Activated B cell treated with CpG ODN at 0.5 μM for 24 hours (primary cell): ENCODE results near the gene SIPA1L3. TPM values are rescaled to one million over a fixed set of nuclear protein-coding genes. Genes with fewer than 3 reads are reported as not detected.

Experiments used
- ATAC-seq: fragments of 200-7000 bp; cut with Tn5 transposase; one replicate; pipeline ENCODE4 v1.10.0; 2021; ENCODE audit warnings: low read depth, mild to moderate bottlenecking, moderate library complexity
- CTCF ChIA-PET: fragments of 350-600 bp; sonication (Branson Sonifier 250); formaldehyde crosslinking; loops from one replicate; lab custom pipeline; 2021; ENCODE audit warnings: antibody characterized with exemption; lab: Charles Lee
- POLR2A ChIA-PET: fragments of 350-600 bp; sonication (Branson Sonifier 250); formaldehyde crosslinking; loops from one replicate; lab custom pipeline; 2021; ENCODE audit warnings: antibody characterized with exemption; lab: Charles Lee
- DNase-seq: peaks from one replicate; pipeline ENCODE4 v3.0.0; 2022
- H3K27ac Mint-ChIP-seq: one replicate; pipeline ENCODE4 v1.8.0; 2020; ENCODE audit warnings: mixed read lengths
- H3K27me3 Mint-ChIP-seq: one replicate; pipeline ENCODE4 v1.8.0; 2021; ENCODE audit warnings: mixed read lengths
- H3K36me3 Mint-ChIP-seq: one replicate; pipeline ENCODE4 v1.8.0; 2021; ENCODE audit warnings: low read depth, mixed read lengths
- H3K4me1 Mint-ChIP-seq: one replicate; pipeline ENCODE4 v1.8.0; 2021; ENCODE audit warnings: mixed read lengths
- H3K4me3 Mint-ChIP-seq: one replicate; pipeline ENCODE4 v1.8.0; 2020; ENCODE audit warnings: mild to moderate bottlenecking, mixed read lengths
- H3K9me3 Mint-ChIP-seq: one replicate; pipeline ENCODE4 v1.8.0; 2020; ENCODE audit warnings: mixed read lengths
- CTCF ChIP-seq: fragments of 200-600 bp; IDR thresholded peaks from one replicate; pipeline ENCODE4 v1.8.0; 2022; ENCODE audit warnings: antibody characterized with exemption, mild to moderate bottlenecking
- intact Hi-C: fragments of 100-400 bp; cut with micrococcal nuclease; formaldehyde crosslinking; loops from one replicate; pipeline ENCODE4 v1.15.1; 2024
- total RNA-seq: library from RNA; stranded (reverse); gene quantifications from 2 replicates; pipeline ENCODE4 v1.2.3, GENCODE V29; 2022

The SIPA1L3 gene
- total RNA-seq, 1 donor from 2014 or later, result 145 TPM

DNA sequence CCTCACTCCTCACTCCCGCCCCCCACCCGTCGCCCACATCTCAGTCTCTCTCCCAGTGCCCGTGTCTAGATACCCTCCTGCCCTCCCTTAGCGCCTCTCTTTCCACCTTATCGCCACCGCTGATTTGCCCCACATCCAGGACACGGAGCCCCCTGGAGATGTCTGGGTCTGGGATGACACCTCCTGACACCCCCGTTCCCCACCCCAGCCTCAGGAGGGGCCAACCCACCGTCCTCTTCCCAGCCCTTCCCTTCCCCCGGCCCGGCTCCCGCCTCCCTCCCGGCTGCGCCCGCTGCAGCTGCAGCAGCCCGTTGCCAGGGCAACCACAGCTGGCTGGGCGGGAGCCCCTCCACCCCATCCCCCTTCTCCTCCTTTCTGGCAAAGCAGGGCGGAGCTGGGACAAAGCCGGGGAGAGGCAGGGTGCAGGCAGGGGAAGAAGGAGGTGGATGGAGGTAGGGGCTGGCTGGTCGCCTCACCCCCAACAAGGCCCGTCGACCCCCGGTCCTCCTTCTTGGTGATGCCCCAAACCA, 303.5 kb downstream of the SIPA1L3 start:
- Mint-ChIP-seq H3K4me3 (peak overlapping the region; percentile 28), H3K27me3 (peaks cover 29% of the 10 kb centered on the region), H3K27ac (no peak overlapping the region), H3K4me1 (peaks cover 32% of the 10 kb centered on the region), H3K9me3 (no peaks in the 10 kb centered on the region), H3K36me3 (peaks cover 26% of the 10 kb centered on the region)
- intact Hi-C loops, result no loop called here
- ChIA-PET POLR2A (interaction anchor here (0.7 kb wide), 1 partner anchor 32 kb away, joined by 7 read pairs; no protein-coding TSS in a partner anchor), CTCF (no interaction called here)
- TF ChIP-seq CTCF, result no peak
- no peak for ATAC-seq
- no peak for DNase-seq

- CTCF ChIA-PET, result no interaction called here
- no peak for DNase-seq
- POLR2A ChIA-PET, result no interaction called here
- H3K27me3 Mint-ChIP-seq, result peaks cover 29% of the 10 kb centered on the region
- H3K4me1 Mint-ChIP-seq, result peaks cover 32% of the 10 kb centered on the region
- peaks cover 22% of the 10 kb centered on the region for H3K36me3 Mint-ChIP-seq
- H3K4me3 Mint-ChIP-seq, result no peak overlapping the region
- no peak overlapping the region for H3K27ac Mint-ChIP-seq
- no peaks in the 10 kb centered on the region for H3K9me3 Mint-ChIP-seq
- ATAC-seq, result peak; percentile 45
- no peak for TF ChIP-seq CTCF
- intact Hi-C loops, result no loop called here
Observed at GRCh38 chr19:38211151-38211591, 304.2 kb downstream of the SIPA1L3 start.

DNA sequence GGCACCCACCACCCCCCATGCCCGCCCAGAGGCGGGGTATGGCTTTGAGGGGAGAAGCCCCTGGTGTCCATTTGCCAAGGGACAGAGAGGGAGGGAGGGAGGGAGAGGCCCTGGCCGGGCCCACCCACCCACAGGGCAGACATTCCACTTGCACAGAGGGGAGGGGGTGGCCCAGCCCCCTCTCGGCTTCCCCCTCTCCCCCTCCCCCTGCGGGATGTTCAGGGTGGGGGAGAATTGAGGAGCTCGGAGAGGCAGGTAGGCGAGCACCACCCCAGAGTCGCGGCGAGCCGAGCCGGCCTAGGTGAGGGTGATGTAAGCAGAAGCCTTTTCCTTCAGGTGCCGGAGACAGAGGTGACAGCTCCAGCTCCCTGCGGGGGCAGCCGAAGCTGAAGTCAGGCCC, 304.8 kb downstream of the SIPA1L3 start:
- H3K9me3 Mint-ChIP-seq, result no peaks in the 10 kb centered on the region
- no peak for ATAC-seq
- no peak overlapping the region for H3K4me3 Mint-ChIP-seq
- intact Hi-C loops, result no loop called here
- H3K4me1 Mint-ChIP-seq, result peaks cover 32% of the 10 kb centered on the region
- POLR2A ChIA-PET, result no interaction called here
- H3K27ac Mint-ChIP-seq, result no peak overlapping the region
- peaks cover 29% of the 10 kb centered on the region for H3K27me3 Mint-ChIP-seq
- TF ChIP-seq CTCF, result no peak
- H3K36me3 Mint-ChIP-seq, result peaks cover 16% of the 10 kb centered on the region
- CTCF ChIA-PET, result no interaction called here
- DNase-seq, result no peak

DNA sequence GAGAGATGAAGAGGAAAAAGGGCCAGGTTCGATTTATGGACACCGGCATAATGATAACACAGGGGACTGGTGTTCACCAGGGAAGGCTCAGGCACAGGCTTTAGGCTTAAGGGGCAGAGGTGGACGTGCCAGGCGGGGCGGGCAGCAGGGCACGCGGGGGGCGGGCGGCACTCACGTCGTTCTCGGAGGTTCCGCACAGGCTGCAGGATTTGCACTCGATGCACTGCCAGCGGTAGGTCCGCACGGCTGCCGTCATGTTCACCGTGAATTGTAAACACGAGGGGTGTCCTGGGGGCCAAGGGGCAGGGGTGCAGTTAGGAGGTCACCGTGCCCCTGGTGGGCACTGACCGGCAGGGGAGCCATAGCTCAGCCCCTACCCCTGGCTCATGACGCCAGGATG, 306.5 kb downstream of the SIPA1L3 start:
- intact Hi-C loops, result no loop called here
- TF ChIP-seq CTCF, result no peak
- Mint-ChIP-seq H3K4me1 (peaks cover 32% of the 10 kb centered on the region), H3K36me3 (peaks cover 5% of the 10 kb centered on the region), H3K27ac (no peak overlapping the region), H3K4me3 (no peak overlapping the region), H3K27me3 (peaks cover 27% of the 10 kb centered on the region), H3K9me3 (no peaks in the 10 kb centered on the region)
- no peak for ATAC-seq
- CTCF ChIA-PET, result interaction anchor here (1.2 kb wide), 1 partner anchor 311 kb away, joined by 3 read pairs; no protein-coding TSS in a partner anchor
- DNase-seq, result no peak
- POLR2A ChIA-PET, result interaction anchor here (0.6 kb wide), 1 partner anchor 23 kb away, joined by 4 read pairs; no protein-coding TSS in a partner anchor

DNA sequence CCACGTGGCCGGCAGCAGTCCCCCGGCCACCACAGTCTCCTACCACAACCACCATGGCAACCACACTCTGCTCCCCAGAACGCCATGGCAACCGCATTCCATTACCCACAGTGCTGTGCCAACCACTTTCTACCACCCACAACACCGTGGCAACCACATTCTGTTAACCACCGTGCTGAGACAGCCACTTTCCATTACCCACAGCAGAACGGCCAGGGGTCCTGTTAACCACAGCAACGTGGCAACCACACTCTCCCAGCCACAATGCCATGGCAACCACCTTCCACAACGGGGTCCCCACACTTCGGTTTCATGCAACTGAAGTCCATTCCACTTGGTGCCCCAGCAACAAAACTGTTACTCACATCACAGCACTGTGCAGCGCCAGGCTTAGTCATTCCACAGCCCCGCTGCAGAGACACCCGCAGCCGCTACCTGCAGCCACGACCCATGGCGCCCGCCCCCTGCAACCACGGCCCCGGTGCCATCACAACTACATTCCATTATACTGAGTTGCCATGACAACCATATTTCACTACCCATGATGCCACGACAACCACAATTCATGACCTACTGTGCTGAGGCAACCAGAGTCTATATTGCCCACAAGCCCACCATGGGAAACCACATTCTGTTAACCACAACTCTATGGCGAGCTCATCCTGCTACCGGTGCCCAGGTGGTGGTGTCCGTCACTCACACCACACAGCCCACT, 307.1 kb downstream of the SIPA1L3 start:
- CTCF ChIA-PET, result no interaction called here
- Mint-ChIP-seq H3K27ac (no peak overlapping the region), H3K4me3 (no peak overlapping the region), H3K4me1 (peaks cover 32% of the 10 kb centered on the region), H3K36me3 (no peaks in the 10 kb centered on the region), H3K27me3 (peaks cover 25% of the 10 kb centered on the region), H3K9me3 (no peaks in the 10 kb centered on the region)
- POLR2A ChIA-PET, result interaction anchor here (0.6 kb wide), 1 partner anchor 198 kb away, joined by 3 read pairs; no protein-coding TSS in a partner anchor
- ATAC-seq, result peak; percentile 60
- peak; percentile 27 for DNase-seq
- intact Hi-C loops, result no loop called here
- TF ChIP-seq CTCF, result no peak
